Mesodermal cell (in vitro differentiated cells): ENCODE results near the gene SLC1A2.

Source experiments
- H3K27ac ChIP-seq: 2 replicates; pipeline ENCODE4 v1.7.0; 2013; ENCODE audit warnings: mild to moderate bottlenecking, low read depth, low read length, moderate library complexity; ENCODE audit not compliant: severe bottlenecking
- H3K36me3 ChIP-seq: 2 replicates; pipeline ENCODE4 v1.7.1; 2013; ENCODE audit warnings: mild to moderate bottlenecking, low read length, moderate library complexity; ENCODE audit not compliant: control insufficient read depth, insufficient read depth
- H3K4me1 ChIP-seq: one replicate; pipeline ENCODE4 v1.7.1; 2013; ENCODE audit warnings: mild to moderate bottlenecking, low read length; ENCODE audit not compliant: insufficient read depth, control insufficient read depth, poor library complexity, severe bottlenecking
- H3K4me3 ChIP-seq: 2 replicates; pipeline ENCODE4 v1.7.0; 2013; ENCODE audit warnings: low read length, control low read depth, mild to moderate bottlenecking; ENCODE audit not compliant: insufficient read depth, poor library complexity, severe bottlenecking; ENCODE audit errors: extremely low read depth
- H3K9me3 ChIP-seq: 2 replicates; pipeline ENCODE4 v1.7.1; 2013; ENCODE audit warnings: mild to moderate bottlenecking, low read length, moderate library complexity; ENCODE audit not compliant: control insufficient read depth
- WGBS, 2 experiments: methylation state at CpG; one replicate each; pipeline ENCODE4 v1.1.5; 2013; ENCODE audit warnings: missing lambda C conversion rate in 2 of 2; ENCODE audit not compliant: insufficient coverage in 2 of 2; 5-methylcytosine and 5-hydroxymethylcytosine counted together

SLC1A2 gene

GRCh38 chr11:35363246-35363801 is 56.0 kb downstream of the SLC1A2 start:
- Histone ChIP-seq H3K27ac (no peak overlapping the region), H3K9me3 (no peaks in the 10 kb centered on the region), H3K4me3 (no peak overlapping the region), H3K4me1 (no peaks in the 10 kb centered on the region), H3K36me3 (no peaks in the 10 kb centered on the region)
- WGBS, 2 experiments: 83 to 89% methylated on average over 5 of the region's 5 CpGs

- H3K4me1 ChIP-seq: no peaks in the 10 kb centered on the region
- no peaks in the 10 kb centered on the region for H3K36me3 ChIP-seq
- H3K4me3 ChIP-seq: no peak overlapping the region
- H3K27ac ChIP-seq: no peak overlapping the region
- WGBS, 2 experiments: 87 to 100% methylated on average over 1 of the region's 2 CpGs
- no peaks in the 10 kb centered on the region for H3K9me3 ChIP-seq
These were observed 56.8 kb downstream of the SLC1A2 start for GRCh38 chr11:35362521-35362980.

- WGBS, 2 experiments: 81 to 86% methylated on average over 4 to 7 of the region's 7 CpGs
These were observed 59.3 kb downstream of the SLC1A2 start for GRCh38 chr11:35360055-35360530.

GRCh38 chr11:35359321-35360054 is 59.9 kb downstream of the SLC1A2 start:
- no peak overlapping the region for H3K27ac ChIP-seq
- no peak overlapping the region for H3K4me3 ChIP-seq
- WGBS, 2 experiments: 93 to 100% methylated on average over 2 of the region's 3 CpGs
- no peaks in the 10 kb centered on the region for H3K9me3 ChIP-seq
- H3K36me3 ChIP-seq: no peaks in the 10 kb centered on the region
- H3K4me1 ChIP-seq: no peaks in the 10 kb centered on the region

More at GRCh38 chr11:35360055-35360530, 59.3 kb downstream of the SLC1A2 start:
- Histone ChIP-seq H3K4me1 (no peaks in the 10 kb centered on the region), H3K36me3 (no peaks in the 10 kb centered on the region), H3K27ac (no peak overlapping the region), H3K9me3 (no peaks in the 10 kb centered on the region), H3K4me3 (no peak overlapping the region)

GRCh38 chr11:35358391-35358790 is 61.0 kb downstream of the SLC1A2 start:
- no peaks in the 10 kb centered on the region for H3K36me3 ChIP-seq
- no peaks in the 10 kb centered on the region for H3K4me1 ChIP-seq
- H3K27ac ChIP-seq: no peak overlapping the region
- no peaks in the 10 kb centered on the region for H3K9me3 ChIP-seq
- no peak overlapping the region for H3K4me3 ChIP-seq

GRCh38 chr11:35357923-35358322 is 61.4 kb downstream of the SLC1A2 start:
- Histone ChIP-seq H3K4me3 (no peak overlapping the region), H3K9me3 (no peaks in the 10 kb centered on the region), H3K36me3 (no peaks in the 10 kb centered on the region), H3K27ac (no peak overlapping the region), H3K4me1 (no peaks in the 10 kb centered on the region)
- WGBS, 2 experiments: 93 to 100% methylated on average over 2 to 4 of the region's 5 CpGs

GRCh38 chr11:35355102-35355749 is 64.1 kb downstream of the SLC1A2 start:
- no peaks in the 10 kb centered on the region for H3K9me3 ChIP-seq
- WGBS, 2 experiments: 92 to 100% methylated on average over 3 to 4 of the region's 5 CpGs
- H3K36me3 ChIP-seq: no peaks in the 10 kb centered on the region
- H3K4me1 ChIP-seq: no peaks in the 10 kb centered on the region
- no peak overlapping the region for H3K4me3 ChIP-seq
- no peak overlapping the region for H3K27ac ChIP-seq

- Histone ChIP-seq H3K27ac (no peak overlapping the region), H3K4me3 (no peak overlapping the region), H3K4me1 (no peaks in the 10 kb centered on the region), H3K36me3 (no peaks in the 10 kb centered on the region), H3K9me3 (no peaks in the 10 kb centered on the region)
- 97 to 98% methylated on average over 5 of the region's 7 CpGs for WGBS, 2 experiments
These were observed 64.7 kb downstream of the SLC1A2 start for GRCh38 chr11:35354644-35355043.

- 83 to 92% methylated on average over 2 to 3 of the region's 3 CpGs for WGBS, 2 experiments
- H3K4me3 ChIP-seq: no peak overlapping the region
- H3K9me3 ChIP-seq: no peaks in the 10 kb centered on the region
- no peak overlapping the region for H3K27ac ChIP-seq
- no peaks in the 10 kb centered on the region for H3K4me1 ChIP-seq
- H3K36me3 ChIP-seq: no peaks in the 10 kb centered on the region
These were observed 67.1 kb downstream of the SLC1A2 start for GRCh38 chr11:35352077-35352888.

GRCh38 chr11:35349897-35350296 is 69.5 kb downstream of the SLC1A2 start:
- Histone ChIP-seq H3K9me3 (no peaks in the 10 kb centered on the region), H3K27ac (no peak overlapping the region), H3K4me3 (no peak overlapping the region), H3K4me1 (no peaks in the 10 kb centered on the region), H3K36me3 (no peaks in the 10 kb centered on the region)
- no CpG with 5 or more reads among the region's 4 CpGs for WGBS, 2 experiments
